ENCODE measurements around the gene LRRC3.

Gene LRRC3

GRCh38 chr21:44486302-44486701 is 31.0 kb downstream of the LRRC3 start:
- no peak for TF ChIP-seq CTCF (IDR thresholded peaks at IDR 0.05; ENCODE audit: insufficient read depth, low read depth, low read length, missing control alignments)
- DNase-seq (ENCODE audit: low read depth), result no peak
- H3K4me3 ChIP-seq (ENCODE audit: low read length), result no peak overlapping the region

GRCh38 chr21:44487831-44488230 is 32.5 kb downstream of the LRRC3 start:
- DNase-seq (ENCODE audit: low read depth), result no peak
- TF ChIP-seq CTCF (IDR thresholded peaks at IDR 0.05; ENCODE audit: insufficient read depth, low read depth, low read length, missing control alignments), result peak; percentile 21
- H3K4me3 ChIP-seq (ENCODE audit: low read length), result no peak overlapping the region

- DNase-seq (ENCODE audit: low read depth), result no peak
- H3K4me3 ChIP-seq (ENCODE audit: low read length), result no peak overlapping the region
- TF ChIP-seq CTCF (IDR thresholded peaks at IDR 0.05; ENCODE audit: insufficient read depth, low read depth, low read length, missing control alignments), result no peak
Measured at GRCh38 chr21:44489962-44490361, 34.7 kb downstream of the LRRC3 start.

GRCh38 chr21:44490405-44490804 is 35.1 kb downstream of the LRRC3 start:
- H3K4me3 ChIP-seq (ENCODE audit: low read length), result no peak overlapping the region
- no peak for DNase-seq (ENCODE audit: low read depth)
- no peak for TF ChIP-seq CTCF (IDR thresholded peaks at IDR 0.05; ENCODE audit: insufficient read depth, low read depth, low read length, missing control alignments)

GRCh38 chr21:44490816-44491215 is 35.5 kb downstream of the LRRC3 start:
- TF ChIP-seq CTCF (IDR thresholded peaks at IDR 0.05; ENCODE audit: insufficient read depth, low read depth, low read length, missing control alignments), result no peak
- H3K4me3 ChIP-seq (ENCODE audit: low read length), result no peak overlapping the region
- DNase-seq (ENCODE audit: low read depth), result no peak

- TF ChIP-seq CTCF (IDR thresholded peaks at IDR 0.05; ENCODE audit: insufficient read depth, low read depth, low read length, missing control alignments), result no peak
- H3K4me3 ChIP-seq (ENCODE audit: low read length), result no peak overlapping the region
- peak; percentile 10 for DNase-seq (ENCODE audit: low read depth)
Measured at GRCh38 chr21:44492567-44493385, 37.5 kb downstream of the LRRC3 start.

GRCh38 chr21:44494418-44494817 is 39.1 kb downstream of the LRRC3 start:
- DNase-seq (ENCODE audit: low read depth), result no peak
- no peak overlapping the region for H3K4me3 ChIP-seq (ENCODE audit: low read length)
- TF ChIP-seq CTCF (IDR thresholded peaks at IDR 0.05; ENCODE audit: insufficient read depth, low read depth, low read length, missing control alignments), result no peak

Measured in epithelial cell of esophagus (primary cell).